HEK293T (cell line): ENCODE measurements around the gene TMEM132D.

Source experiments
- CTCF ChIA-PET: fragments of 350-600 bp; formaldehyde crosslinking; extraction: SDS; loops from one replicate; lab custom pipeline; 2021; ENCODE audit warnings: antibody characterized with exemption, inconsistent platforms; lab: Yijun Ruan, JAX
- POLR2A ChIA-PET: fragments of 350-600 bp; formaldehyde crosslinking; extraction: SDS; loops from one replicate; lab custom pipeline; 2020; ENCODE audit warnings: antibody characterized with exemption, inconsistent platforms; lab: Yijun Ruan, JAX
- DNase-seq: peaks from one replicate; pipeline ENCODE4 v3.0.0; 2012; ENCODE audit warnings: mixed read lengths; ENCODE audit errors: extremely low spot score
- ARNT ChIP-seq: fragments of 450-650 bp; IDR thresholded peaks from 2 replicates; pipeline ENCODE4 v1.6.1; 2017; ENCODE audit warnings: mild to moderate bottlenecking
- BHLHE40 ChIP-seq: fragments of 450-650 bp; IDR thresholded peaks from 2 replicates; pipeline ENCODE4 v1.6.1; 2016; ENCODE audit warnings: mild to moderate bottlenecking, moderate library complexity, borderline replicate concordance
- CTBP1 ChIP-seq: fragments of 450-650 bp; IDR thresholded peaks from 2 replicates; pipeline ENCODE4 v1.6.1; 2016; ENCODE audit warnings: borderline replicate concordance
- ELF4 ChIP-seq: fragments of 450-650 bp; IDR thresholded peaks from 2 replicates; pipeline ENCODE4 v1.6.1; 2017; ENCODE audit warnings: antibody characterized with exemption
- FOXA1 ChIP-seq: fragments of 450-650 bp; IDR thresholded peaks from 2 replicates; pipeline ENCODE4 v1.6.1; 2016; ENCODE audit warnings: mild to moderate bottlenecking
- FOXK2 ChIP-seq: fragments of 450-650 bp; IDR thresholded peaks from 2 replicates; pipeline ENCODE4 v1.6.1; 2016; ENCODE audit warnings: mild to moderate bottlenecking
- FOXM1 ChIP-seq: fragments of 450-650 bp; IDR thresholded peaks from 2 replicates; pipeline ENCODE4 v1.6.1; 2017; ENCODE audit warnings: mild to moderate bottlenecking, borderline replicate concordance
- HDGF ChIP-seq: fragments of 450-650 bp; IDR thresholded peaks from 2 replicates; pipeline ENCODE4 v1.6.1; 2017; ENCODE audit warnings: antibody characterized with exemption, borderline replicate concordance
- L3MBTL2 ChIP-seq: fragments of 450-650 bp; conservative IDR thresholded peaks from 2 replicates; pipeline ENCODE4 v1.6.1; 2016; ENCODE audit warnings: mild to moderate bottlenecking
- LEF1 ChIP-seq: fragments of 450-650 bp; IDR thresholded peaks from 2 replicates; pipeline ENCODE4 v1.6.1; 2017; ENCODE audit warnings: mild to moderate bottlenecking, borderline replicate concordance
- NFRKB ChIP-seq: fragments of 450-650 bp; IDR thresholded peaks from 2 replicates; pipeline ENCODE4 v1.6.1; 2016; ENCODE audit warnings: mild to moderate bottlenecking, moderate library complexity
- SP1 ChIP-seq: fragments of 450-650 bp; IDR thresholded peaks from 2 replicates; pipeline ENCODE4 v1.6.1; 2017
- SUZ12 ChIP-seq: fragments of 450-650 bp; IDR thresholded peaks from 2 replicates; pipeline ENCODE4 v1.6.1; 2016; ENCODE audit warnings: mild to moderate bottlenecking
- TARDBP ChIP-seq: fragments of 450-650 bp; IDR thresholded peaks from 2 replicates; pipeline ENCODE4 v1.6.1; 2016
- ZNF384 ChIP-seq: fragments of 450-650 bp; IDR thresholded peaks from 2 replicates; pipeline ENCODE4 v1.6.1; 2016
- TF ChIP-seq, protein P1 (sequence below): fragments of 450-650 bp; IDR thresholded peaks from 2 replicates; pipeline ENCODE4 v1.6.1; 2016

TMEM132D gene

DNA sequence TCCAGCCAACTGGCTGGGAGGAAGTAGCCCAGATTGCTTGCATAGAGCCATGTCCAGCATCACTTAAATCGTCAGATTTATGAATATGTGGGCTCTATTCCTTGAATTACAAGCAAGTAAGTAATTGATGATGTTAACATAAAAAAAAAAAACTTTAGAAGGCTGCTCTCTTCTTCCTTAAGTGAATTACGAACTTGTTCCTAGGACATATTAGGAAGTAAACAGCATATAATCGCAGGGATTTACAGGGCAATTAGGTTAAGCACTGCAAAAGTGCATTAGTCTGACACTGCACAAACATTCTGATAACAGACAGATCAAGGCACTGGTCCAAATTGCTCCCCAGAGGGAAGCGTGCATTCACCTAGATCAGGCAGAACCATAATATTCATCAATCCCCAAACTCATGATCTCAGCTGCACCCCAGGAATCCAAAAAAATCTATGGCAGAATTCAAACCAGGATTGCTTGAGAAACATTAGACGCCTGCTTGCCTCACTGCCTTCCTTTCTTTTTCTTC, 293.2 kb downstream of the TMEM132D start:
- ChIA-PET POLR2A (no interaction called here), CTCF (no interaction called here)
- DNase-seq = no peak
- TF ChIP-seq L3MBTL2 (no peak), FOXM1 (no peak), ARNT (no peak), TARDBP (no peak), HDGF (no peak), SUZ12 (no peak), CTBP1 (no peak), NFRKB (no peak), SP1 (no peak), ZNF384 (no peak), LEF1 (no peak), FOXA1 (no peak), ELF4 (no peak), BHLHE40 (no peak), FOXK2 (no peak)
- TF ChIP-seq, protein P1, sequence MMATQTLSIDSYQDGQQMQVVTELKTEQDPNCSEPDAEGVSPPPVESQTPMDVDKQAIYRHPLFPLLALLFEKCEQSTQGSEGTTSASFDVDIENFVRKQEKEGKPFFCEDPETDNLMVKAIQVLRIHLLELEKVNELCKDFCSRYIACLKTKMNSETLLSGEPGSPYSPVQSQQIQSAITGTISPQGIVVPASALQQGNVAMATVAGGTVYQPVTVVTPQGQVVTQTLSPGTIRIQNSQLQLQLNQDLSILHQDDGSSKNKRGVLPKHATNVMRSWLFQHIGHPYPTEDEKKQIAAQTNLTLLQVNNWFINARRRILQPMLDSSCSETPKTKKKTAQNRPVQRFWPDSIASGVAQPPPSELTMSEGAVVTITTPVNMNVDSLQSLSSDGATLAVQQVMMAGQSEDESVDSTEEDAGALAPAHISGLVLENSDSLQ = no peak

DNA sequence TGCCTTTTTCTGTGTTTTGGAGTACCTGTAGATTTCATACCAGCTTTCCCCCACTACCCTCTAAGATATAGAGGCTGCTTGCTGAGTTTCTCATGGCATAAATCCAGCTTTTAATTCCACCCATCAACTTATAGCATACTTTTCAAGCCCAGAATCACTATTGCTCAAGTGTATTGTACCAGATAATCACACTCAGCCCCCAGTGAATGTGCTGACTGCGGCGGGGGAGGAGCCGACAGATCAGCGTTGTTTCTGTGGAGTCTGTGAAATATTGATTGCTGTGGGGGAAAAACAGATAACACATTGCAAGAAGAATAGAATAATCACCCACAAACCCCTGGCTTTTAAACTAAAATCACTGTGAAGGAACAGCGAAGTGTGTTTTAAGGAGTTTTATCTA, 296.1 kb downstream of the TMEM132D start:
- TF ChIP-seq ARNT (no peak), CTBP1 (no peak), ELF4 (no peak), FOXM1 (no peak)
- DNase-seq = no peak
- CTCF ChIA-PET = no interaction called here
- POLR2A ChIA-PET = no interaction called here

DNA sequence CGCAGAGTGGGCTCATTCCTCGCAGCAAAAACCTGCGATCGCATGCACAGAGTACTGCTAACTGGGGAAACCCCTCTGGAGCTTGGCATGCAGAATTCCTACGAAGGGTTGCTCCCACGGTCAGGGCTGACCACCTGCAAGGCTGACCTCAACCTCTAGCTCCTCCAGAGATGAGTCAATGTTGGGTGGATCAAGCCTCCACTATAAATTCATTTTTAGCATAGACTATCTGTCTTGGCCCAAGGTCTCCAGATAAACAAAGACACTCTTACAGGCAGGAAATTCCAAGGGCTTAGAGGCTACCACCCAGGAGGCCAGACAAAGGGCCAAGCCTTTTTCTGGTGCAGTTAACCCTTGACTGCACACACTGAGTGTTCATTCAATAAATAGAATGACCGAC, 296.5 kb downstream of the TMEM132D start:
- TF ChIP-seq SUZ12 = no peak
- no peak for TF ChIP-seq ARNT
- no peak for TF ChIP-seq FOXA1
- no peak for TF ChIP-seq TARDBP
- no peak for TF ChIP-seq ELF4
- no peak for DNase-seq
- CTCF ChIA-PET = no interaction called here
- POLR2A ChIA-PET = no interaction called here

DNA sequence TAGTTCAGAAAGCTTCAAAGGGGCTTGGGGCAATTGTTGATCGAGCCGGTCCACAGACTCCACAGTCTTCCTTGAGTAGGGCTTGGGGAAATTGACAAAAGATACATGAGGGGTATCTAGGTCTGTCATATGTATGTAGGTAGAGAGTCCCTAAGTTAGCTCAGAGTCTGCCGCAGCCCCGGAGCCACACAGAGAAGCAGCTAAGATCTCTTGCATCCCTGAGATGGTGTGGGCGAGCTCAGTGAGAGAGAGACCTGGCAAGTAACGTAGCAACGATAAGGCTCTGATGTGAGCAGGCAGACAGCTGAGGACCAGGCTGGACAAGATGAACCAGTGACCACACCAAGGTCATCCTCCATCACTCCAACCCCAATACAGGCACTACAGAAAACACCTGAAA, 297.6 kb downstream of the TMEM132D start:
- ChIA-PET POLR2A (no interaction called here), CTCF (no interaction called here)
- TF ChIP-seq BHLHE40 (no peak), HDGF (no peak), TARDBP (no peak), SUZ12 (no peak), ZNF384 (no peak), LEF1 (no peak), CTBP1 (no peak), ARNT (no peak), FOXA1 (no peak), ELF4 (no peak), FOXM1 (no peak), L3MBTL2 (no peak), SP1 (no peak), FOXK2 (no peak), NFRKB (no peak)
- TF ChIP-seq, protein P1 = no peak
- DNase-seq = no peak

DNA sequence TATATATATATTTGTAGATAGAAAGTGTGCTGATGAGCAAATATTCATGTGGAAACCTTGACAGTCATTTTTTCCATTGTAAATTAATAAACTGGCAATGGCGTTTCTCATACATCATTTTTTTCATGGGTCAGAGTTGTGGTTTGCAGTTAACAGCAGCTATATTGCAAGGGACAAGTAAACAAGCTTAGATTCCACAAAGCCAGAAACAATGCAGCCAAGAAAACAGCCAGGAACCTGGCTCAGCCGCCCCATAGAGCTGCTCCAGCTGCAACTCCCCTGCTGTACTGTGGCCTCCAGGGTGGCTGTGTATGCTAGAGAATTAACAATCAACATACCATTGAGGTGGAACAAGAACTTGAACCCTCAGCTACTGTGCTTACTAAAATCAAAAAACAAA, 298.2 kb downstream of the TMEM132D start:
- no peak for DNase-seq
- ChIA-PET CTCF (no interaction called here), POLR2A (no interaction called here)
- TF ChIP-seq SP1 (no peak), SUZ12 (no peak)

DNA sequence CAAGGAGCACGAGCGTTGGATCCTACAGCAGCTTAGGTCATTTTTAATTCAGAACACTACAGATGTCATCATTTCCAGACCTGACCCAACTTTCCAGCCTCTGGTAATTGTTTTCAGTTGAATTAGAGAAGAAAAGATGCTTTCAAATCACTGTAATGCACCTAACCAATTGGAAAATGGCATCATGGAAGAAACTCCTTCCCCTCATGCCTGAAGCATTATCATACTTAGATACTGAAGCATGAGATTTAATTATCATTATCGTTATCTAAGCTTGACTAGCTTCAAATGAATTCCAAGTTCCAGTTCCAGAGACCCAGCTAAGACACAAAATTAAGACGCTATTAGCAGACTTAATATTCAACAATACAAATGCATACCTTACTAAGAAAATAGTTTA, 299.3 kb downstream of the TMEM132D start:
- CTCF ChIA-PET = no interaction called here
- DNase-seq = no peak
- POLR2A ChIA-PET = no interaction called here
- TF ChIP-seq LEF1 (no peak), BHLHE40 (no peak), HDGF (no peak), SP1 (no peak), ARNT (no peak), CTBP1 (no peak), FOXM1 (no peak), ELF4 (no peak), ZNF384 (no peak), FOXK2 (no peak), SUZ12 (no peak), TARDBP (no peak), L3MBTL2 (no peak), FOXA1 (no peak), NFRKB (no peak)
- TF ChIP-seq, protein P1 = no peak

DNA sequence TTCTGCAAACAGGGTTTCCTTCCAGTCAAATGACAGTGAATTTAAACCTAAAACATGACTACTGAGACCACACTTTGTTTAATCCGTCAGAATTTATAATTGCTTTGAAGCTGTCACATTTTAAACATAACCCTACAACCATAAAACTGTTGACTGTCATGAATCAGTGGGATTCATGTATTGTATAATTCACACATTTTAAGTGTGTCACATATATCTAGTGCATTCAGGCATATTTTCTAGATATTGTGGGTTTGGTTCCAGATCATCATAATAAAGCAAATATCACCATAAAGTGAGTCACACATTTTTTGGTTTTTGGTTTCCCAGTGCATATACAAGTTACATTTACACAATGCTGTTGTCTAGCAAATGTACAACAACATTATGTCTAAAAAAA, 304.4 kb downstream of the TMEM132D start:
- TF ChIP-seq ARNT = no peak
- no peak for TF ChIP-seq ZNF384
- TF ChIP-seq TARDBP = no peak
- TF ChIP-seq SUZ12 = no peak
- TF ChIP-seq FOXA1 = no peak
- no peak for TF ChIP-seq FOXK2
- TF ChIP-seq L3MBTL2 = no peak
- no peak for TF ChIP-seq FOXM1
- TF ChIP-seq BHLHE40 = no peak
- TF ChIP-seq SP1 = no peak
- ChIA-PET CTCF (no interaction called here), POLR2A (no interaction called here)
- no peak for DNase-seq
